Right lobe of liver (tissue), 6 donors: ENCODE data around the gene P2RY8. TPM values are rescaled to one million over a fixed set of nuclear protein-coding genes. Genes with fewer than 3 reads are reported as not detected.
"Not testable (repeated sequence)": the region's sequence is repeated elsewhere in the genome, so short reads cannot be mapped to it uniquely, and the experiment has no call there.

Experiments used
- ATAC-seq, 4 donors: fragments of 200-7000 bp; cut with Tn5 transposase; one replicate each; pipeline ENCODE4 v1.9.1; 2020; ENCODE audit warnings: mild to moderate bottlenecking in 4 of 4, moderate library complexity in 4 of 4
- DNase-seq, 3 donors: peaks; one replicate each; pipeline ENCODE4 v3.0.0-alpha.2; 2020
- H3K27ac ChIP-seq, 3 donors: fragments of 200-600 bp; one replicate each; pipeline ENCODE4 v1.8.0; 2022
- H3K27me3 ChIP-seq, 2 donors: fragments of 200-600 bp; one replicate each; pipeline ENCODE4 v1.8.0; 2022
- H3K36me3 ChIP-seq, 4 donors: fragments of 200-600 bp; sonication (generic) in 1 of 4; one replicate each; pipeline versions ENCODE4 v1.5.1 to v1.8.0; 2017 to 2022; ENCODE audit warnings: control low read depth in 1 of 4
- H3K4me1 ChIP-seq, 4 donors: fragments of 200-600 bp; sonication (generic) in 1 of 4; one replicate each; pipeline versions ENCODE4 v1.5.1 to v1.8.0; 2017 to 2022; ENCODE audit warnings: control low read depth in 1 of 4
- H3K4me3 ChIP-seq, 3 donors: fragments of 200-600 bp; one replicate each; pipeline ENCODE4 v1.8.0; 2022
- H3K9me3 ChIP-seq, 4 donors: fragments of 200-600 bp; sonication (generic) in 1 of 4; one replicate each; pipeline versions ENCODE4 v1.5.1 to v1.8.0; 2017 to 2022; ENCODE audit warnings: control low read depth in 1 of 4
- POLR2A ChIP-seq: fragments of 450-650 bp; IDR thresholded peaks from one replicate; pipeline ENCODE4 v1.6.1; 2017; ENCODE audit warnings: antibody characterized with exemption, mild to moderate bottlenecking
- WGBS: methylation state at CpG from one replicate; pipeline ENCODE4 v1.1.6; 2018; ENCODE audit warnings: low coverage, low lambda C conversion rate; ENCODE audit not compliant: insufficient coverage; ENCODE audit errors: missing lambda C conversion rate; 5-methylcytosine and 5-hydroxymethylcytosine counted together
- intact Hi-C, 2 donors: fragments of 100-400 bp; cut with DNase I; formaldehyde crosslinking; loops; one replicate each; pipeline versions ENCODE4 v1.11.2 to v1.14.1; 2022
- total RNA-seq, 6 experiments: library from RNA; depleted of rRNA in 2 of 6; stranded (reverse); fragments of >200 nt in 2 of 6; fragmentation: NEBNext Ultra II Directional in 3 of 6; extraction: Animal tissue kit (Norgen Biotek cat#: 25700) in 3 of 6; gene quantifications; one replicate each; pipeline versions ENCODE4 v1.1.0 to v1.2.4, GENCODE V29; 2016 to 2023
- TF ChIP-seq, protein P1 (sequence below), 4 donors: fragments of 200-600 bp in 3 of 4; fragments of 450-650 bp in 1 of 4; IDR thresholded peaks; one replicate each; pipeline versions ENCODE4 v1.5.1 to v1.8.0; 2016 to 2022; ENCODE audit warnings: antibody characterized with exemption in 4 of 4, mild to moderate bottlenecking in 2 of 4
- donor health status: DM: no; HTN: yes; CAD: no.
- donor health status: DM: no; HTN: no; CAD: no.
- donor health status: DM: no; HTN: no; CAD: no.
- donor health status: DM: no; HTN: yes; CAD: no.
- donor health status: DM: no; HTN: yes; CAD: no.

The P2RY8 gene
- total RNA-seq, 6 experiments from 2014 or later: 0.37 to 0.87 (median 0.73) TPM

DNA sequence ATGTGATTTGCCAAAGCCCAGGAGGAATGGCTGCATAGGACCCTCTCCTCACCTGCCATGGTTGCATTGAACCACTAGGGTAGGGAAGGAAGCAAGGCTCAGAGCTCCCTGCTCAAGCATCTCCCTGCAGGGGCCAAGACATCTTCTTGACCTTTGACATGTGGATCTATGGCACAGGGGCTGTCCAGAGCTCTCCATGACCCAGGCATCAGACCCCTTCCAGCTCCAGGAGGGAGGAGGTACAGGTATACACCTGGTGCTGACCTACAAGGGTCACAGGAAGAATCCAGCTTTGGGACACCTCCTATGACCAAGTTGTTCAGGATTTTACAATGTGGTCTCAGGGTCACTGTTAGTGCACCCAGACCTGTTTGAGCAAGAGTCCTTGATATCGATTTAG, 61.1 kb downstream of the P2RY8 start:
- H3K27me3 ChIP-seq: no peaks in the 10 kb centered on the region
- H3K9me3 ChIP-seq: peaks cover 0 to 2% (median 0%) of the 10 kb centered on the region in 4 donors
- H3K27ac ChIP-seq: no peak overlapping the region
- no peaks in the 10 kb centered on the region for H3K36me3 ChIP-seq
- no peak overlapping the region for H3K4me3 ChIP-seq
- no peaks in the 10 kb centered on the region for H3K4me1 ChIP-seq
- intact Hi-C loops: no loop called here
- no peak for ATAC-seq
- DNase-seq: peak in 1 of 3 donors; percentile 20
- WGBS: 83% methylated on average over 1 of the region's 1 CpG
- no peak for TF ChIP-seq POLR2A
- TF ChIP-seq, protein P1, sequence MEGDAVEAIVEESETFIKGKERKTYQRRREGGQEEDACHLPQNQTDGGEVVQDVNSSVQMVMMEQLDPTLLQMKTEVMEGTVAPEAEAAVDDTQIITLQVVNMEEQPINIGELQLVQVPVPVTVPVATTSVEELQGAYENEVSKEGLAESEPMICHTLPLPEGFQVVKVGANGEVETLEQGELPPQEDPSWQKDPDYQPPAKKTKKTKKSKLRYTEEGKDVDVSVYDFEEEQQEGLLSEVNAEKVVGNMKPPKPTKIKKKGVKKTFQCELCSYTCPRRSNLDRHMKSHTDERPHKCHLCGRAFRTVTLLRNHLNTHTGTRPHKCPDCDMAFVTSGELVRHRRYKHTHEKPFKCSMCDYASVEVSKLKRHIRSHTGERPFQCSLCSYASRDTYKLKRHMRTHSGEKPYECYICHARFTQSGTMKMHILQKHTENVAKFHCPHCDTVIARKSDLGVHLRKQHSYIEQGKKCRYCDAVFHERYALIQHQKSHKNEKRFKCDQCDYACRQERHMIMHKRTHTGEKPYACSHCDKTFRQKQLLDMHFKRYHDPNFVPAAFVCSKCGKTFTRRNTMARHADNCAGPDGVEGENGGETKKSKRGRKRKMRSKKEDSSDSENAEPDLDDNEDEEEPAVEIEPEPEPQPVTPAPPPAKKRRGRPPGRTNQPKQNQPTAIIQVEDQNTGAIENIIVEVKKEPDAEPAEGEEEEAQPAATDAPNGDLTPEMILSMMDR (IDR thresholded peaks at IDR 0.05): no peak

GRCh38 chrX:1475481-1475880, 61.5 kb downstream of the P2RY8 start:
- Histone ChIP-seq H3K4me1 (no peaks in the 10 kb centered on the region), H3K36me3 (no peaks in the 10 kb centered on the region), H3K4me3 (no peak overlapping the region), H3K27me3 (no peaks in the 10 kb centered on the region), H3K27ac (no peak overlapping the region), H3K9me3 (peaks cover 0 to 2% (median 0%) of the 10 kb centered on the region in 4 donors)
- 53% methylated on average over 2 of the region's 4 CpGs for WGBS
- TF ChIP-seq, protein P1 (IDR thresholded peaks at IDR 0.05): no peak
- TF ChIP-seq POLR2A: no peak
- ATAC-seq (no peak), DNase-seq (no peak)
- intact Hi-C loops: no loop called here

GRCh38 chrX:1474593-1474992, 62.4 kb downstream of the P2RY8 start:
- H3K27ac ChIP-seq, H3K36me3 ChIP-seq, H3K4me1 ChIP-seq, H3K9me3 ChIP-seq, intact Hi-C loops, ATAC-seq, H3K27me3 ChIP-seq, H3K4me3 ChIP-seq, DNase-seq: not testable (repeated sequence)
- WGBS: 56% methylated on average over 2 of the region's 2 CpGs

- Histone ChIP-seq H3K36me3 (no peaks in the 10 kb centered on the region), H3K4me1 (no peaks in the 10 kb centered on the region), H3K4me3 (no peak overlapping the region), H3K27me3 (no peaks in the 10 kb centered on the region), H3K9me3 (no peaks in the 10 kb centered on the region), H3K27ac (no peak overlapping the region)
- TF ChIP-seq, protein P1 (IDR thresholded peaks at IDR 0.05): no peak
- TF ChIP-seq POLR2A: no peak
- WGBS: 71% methylated on average over 2 of the region's 2 CpGs
- ATAC-seq (no peak), DNase-seq (no peak)
- intact Hi-C loops: no loop called here
Observed at GRCh38 chrX:1472975-1473374, 64.0 kb downstream of the P2RY8 start.

- intact Hi-C loops: no loop called here
- ATAC-seq (peak in 2 of 4 donors; percentile 16 to 30), DNase-seq (peak in 1 of 3 donors; percentile 41)
- Histone ChIP-seq H3K4me3 (no peak overlapping the region), H3K9me3 (no peaks in the 10 kb centered on the region), H3K36me3 (no peaks in the 10 kb centered on the region), H3K27ac (no peak overlapping the region), H3K4me1 (no peaks in the 10 kb centered on the region), H3K27me3 (no peaks in the 10 kb centered on the region)
- WGBS: 79% methylated on average over 7 of the region's 20 CpGs
- no peak for TF ChIP-seq POLR2A
- TF ChIP-seq, protein P1 (IDR thresholded peaks at IDR 0.05): no peak
Observed at GRCh38 chrX:1468250-1468772, 68.7 kb downstream of the P2RY8 start.
